Activated naive CD8-positive, alpha-beta T cell (primary cell): Measurements from ENCODE around the gene AATK.

Source experiments
- H3K27ac Mint-ChIP-seq: one replicate; pipeline ENCODE4 v1.8.0; 2021; ENCODE audit warnings: mixed read lengths
- H3K27me3 Mint-ChIP-seq: one replicate; pipeline ENCODE4 v1.8.0; 2021; ENCODE audit warnings: mixed read lengths
- H3K36me3 Mint-ChIP-seq: one replicate; pipeline ENCODE4 v1.8.0; 2021; ENCODE audit warnings: mixed read lengths
- H3K4me1 Mint-ChIP-seq: one replicate; pipeline ENCODE4 v1.8.0; 2021; ENCODE audit warnings: low read depth, mixed read lengths
- H3K4me3 Mint-ChIP-seq: one replicate; pipeline ENCODE4 v1.8.0; 2021; ENCODE audit warnings: mild to moderate bottlenecking, mixed read lengths
- H3K9me3 Mint-ChIP-seq: one replicate; pipeline ENCODE4 v1.8.0; 2021; ENCODE audit warnings: low read depth, mixed read lengths

AATK gene

GRCh38 chr17:81074875-81075274, 91.1 kb downstream of the AATK start:
- Mint-ChIP-seq H3K4me3 (no peak overlapping the region), H3K36me3 (no peaks in the 10 kb centered on the region), H3K27ac (no peak overlapping the region), H3K9me3 (no peaks in the 10 kb centered on the region), H3K4me1 (no peaks in the 10 kb centered on the region), H3K27me3 (no peaks in the 10 kb centered on the region)

- Mint-ChIP-seq H3K27ac (no peak overlapping the region), H3K36me3 (no peaks in the 10 kb centered on the region), H3K4me1 (no peaks in the 10 kb centered on the region), H3K4me3 (no peak overlapping the region), H3K9me3 (no peaks in the 10 kb centered on the region), H3K27me3 (no peaks in the 10 kb centered on the region)
Observed at GRCh38 chr17:81073967-81074839, 91.8 kb downstream of the AATK start.

GRCh38 chr17:81071761-81072741, 94.0 kb downstream of the AATK start:
- Mint-ChIP-seq H3K4me3 (no peak overlapping the region), H3K27ac (no peak overlapping the region), H3K4me1 (no peaks in the 10 kb centered on the region), H3K9me3 (no peaks in the 10 kb centered on the region), H3K36me3 (no peaks in the 10 kb centered on the region), H3K27me3 (no peaks in the 10 kb centered on the region)

GRCh38 chr17:81070541-81071246, 95.3 kb downstream of the AATK start:
- H3K27ac Mint-ChIP-seq, result no peak overlapping the region
- H3K36me3 Mint-ChIP-seq, result no peaks in the 10 kb centered on the region
- no peaks in the 10 kb centered on the region for H3K9me3 Mint-ChIP-seq
- no peak overlapping the region for H3K4me3 Mint-ChIP-seq
- H3K27me3 Mint-ChIP-seq, result no peaks in the 10 kb centered on the region
- no peaks in the 10 kb centered on the region for H3K4me1 Mint-ChIP-seq

- H3K36me3 Mint-ChIP-seq, result no peaks in the 10 kb centered on the region
- no peaks in the 10 kb centered on the region for H3K4me1 Mint-ChIP-seq
- H3K4me3 Mint-ChIP-seq, result no peak overlapping the region
- no peak overlapping the region for H3K27ac Mint-ChIP-seq
- H3K9me3 Mint-ChIP-seq, result no peaks in the 10 kb centered on the region
- H3K27me3 Mint-ChIP-seq, result no peaks in the 10 kb centered on the region
Observed at GRCh38 chr17:81069135-81069645, 96.8 kb downstream of the AATK start.

GRCh38 chr17:81068411-81069134, 97.4 kb downstream of the AATK start:
- H3K4me3 Mint-ChIP-seq, result no peak overlapping the region
- H3K27ac Mint-ChIP-seq, result no peak overlapping the region
- no peaks in the 10 kb centered on the region for H3K36me3 Mint-ChIP-seq
- H3K9me3 Mint-ChIP-seq, result no peaks in the 10 kb centered on the region
- H3K27me3 Mint-ChIP-seq, result no peaks in the 10 kb centered on the region
- no peaks in the 10 kb centered on the region for H3K4me1 Mint-ChIP-seq

- H3K4me3 Mint-ChIP-seq, result no peak overlapping the region
- no peaks in the 10 kb centered on the region for H3K9me3 Mint-ChIP-seq
- no peak overlapping the region for H3K27ac Mint-ChIP-seq
- H3K36me3 Mint-ChIP-seq, result no peaks in the 10 kb centered on the region
- no peaks in the 10 kb centered on the region for H3K4me1 Mint-ChIP-seq
- no peaks in the 10 kb centered on the region for H3K27me3 Mint-ChIP-seq
Observed at GRCh38 chr17:81067391-81067811, 98.6 kb downstream of the AATK start.
